NCI-H1092 treated with DMSO at 0.1 percent for 48 hours (cell line): ENCODE results near the gene SPTLC1.
"Not testable (repeated sequence)": the region's sequence is repeated elsewhere in the genome, so short reads cannot be mapped to it uniquely, and the experiment has no call there.

Source experiments
- DNase-seq: peaks from one replicate; lab custom pipeline; 2025; lab: John Stamatoyannopoulos, UW

The SPTLC1 gene

DNA sequence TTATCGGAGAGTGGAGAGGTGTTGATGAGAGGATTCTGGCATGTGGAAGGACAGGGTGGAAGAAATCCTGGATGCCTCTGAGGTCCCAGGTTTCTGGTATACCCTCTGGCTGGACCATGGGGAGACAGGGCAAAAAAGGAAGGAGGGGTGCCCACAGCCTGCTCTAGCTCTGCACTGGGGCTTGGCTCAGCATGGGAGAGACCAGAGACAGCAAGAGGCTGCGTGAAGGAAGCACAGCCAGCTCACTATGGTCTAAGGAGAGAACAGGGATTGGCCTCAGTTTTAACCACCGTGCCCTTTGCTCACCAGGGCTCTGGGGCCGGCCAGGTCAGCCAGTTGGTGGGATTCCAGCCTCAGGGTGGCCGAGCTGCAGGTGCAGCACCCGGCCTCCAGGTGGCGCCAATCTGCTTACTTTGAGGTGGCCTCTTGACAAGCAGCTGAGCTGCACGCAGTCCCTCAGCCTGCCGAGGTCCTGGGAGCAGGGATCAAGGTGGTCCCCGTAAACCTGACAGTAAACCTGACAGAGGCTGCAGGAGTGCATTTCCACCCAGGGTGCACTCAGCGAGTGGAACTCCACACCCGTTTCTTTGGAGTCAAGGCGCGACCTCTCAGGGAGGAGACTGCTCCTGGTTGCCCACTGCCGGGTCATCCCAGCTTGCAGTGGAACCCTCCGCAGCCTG is 25.0 kb upstream of the SPTLC1 start:
- DNase-seq = peak; percentile 52

GRCh38 chr9:92138960-92139540 is 23.8 kb upstream of the SPTLC1 start:
- not testable (repeated sequence) for DNase-seq

DNA sequence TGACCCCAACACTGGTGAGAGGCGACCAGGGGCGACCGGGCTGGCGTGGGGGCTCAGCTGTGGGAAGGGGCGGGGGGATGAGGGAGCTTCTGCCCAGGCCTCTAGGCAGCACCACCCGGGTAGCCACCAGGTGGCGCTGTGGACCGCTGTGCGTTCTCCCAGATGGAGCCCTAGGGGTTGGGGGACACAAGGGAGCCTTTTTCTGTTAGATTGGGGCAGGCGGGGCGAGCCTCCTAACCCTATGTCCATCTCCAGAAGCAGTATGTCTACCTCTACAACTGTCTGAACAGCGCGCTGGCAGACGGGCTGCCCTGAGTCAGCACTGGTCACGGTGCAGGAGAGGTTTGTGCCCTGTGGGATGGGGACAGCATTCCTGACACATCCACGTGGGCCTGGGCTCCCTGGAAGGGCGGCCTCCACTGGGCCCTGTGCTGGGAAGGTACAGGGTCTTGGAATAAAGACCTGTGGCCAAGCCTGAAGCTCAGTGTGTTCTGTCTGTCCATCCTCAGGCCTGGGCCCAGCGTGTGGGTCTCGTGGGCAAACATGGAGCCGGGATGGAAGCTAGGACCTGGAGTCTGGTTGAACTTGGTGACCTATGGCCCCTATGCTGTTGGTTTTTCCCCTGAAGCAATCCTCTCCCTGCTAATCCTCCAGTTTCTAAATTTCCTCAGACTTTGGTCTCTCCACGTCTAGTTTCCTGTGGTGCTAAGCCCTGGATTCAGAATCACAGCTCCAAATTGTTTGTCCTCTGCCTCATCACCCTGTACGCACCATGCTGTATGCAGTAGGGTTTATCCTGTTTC is 23.1 kb upstream of the SPTLC1 start:
- peak; percentile 23 for DNase-seq

GRCh38 chr9:92136184-92136858 is 21.1 kb upstream of the SPTLC1 start:
- no peak for DNase-seq

GRCh38 chr9:92135576-92135975 is 20.4 kb upstream of the SPTLC1 start:
- no peak for DNase-seq

GRCh38 chr9:92133949-92134604 is 18.9 kb upstream of the SPTLC1 start:
- DNase-seq = peak; percentile 63

GRCh38 chr9:92132913-92133312 is 17.7 kb upstream of the SPTLC1 start:
- not testable (repeated sequence) for DNase-seq

DNA sequence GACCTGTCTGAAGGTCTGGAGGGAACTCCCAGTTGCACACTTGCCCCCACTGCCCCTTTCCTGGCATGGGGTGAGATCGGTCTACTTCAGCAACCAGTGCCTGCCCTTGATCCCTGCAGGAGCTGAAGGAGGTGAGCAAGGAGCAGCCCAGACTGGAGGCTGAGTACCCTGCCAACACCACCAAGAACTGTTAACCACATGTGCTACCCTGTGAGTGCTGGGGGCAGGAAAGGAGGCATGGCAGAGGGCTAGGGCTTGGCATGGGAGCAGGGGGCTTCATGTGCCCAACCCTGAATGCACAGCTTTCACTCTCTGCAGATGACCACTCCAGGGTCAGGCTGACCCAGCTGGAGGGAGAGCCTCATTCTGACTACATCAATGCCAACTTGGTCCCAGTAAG is 17.3 kb upstream of the SPTLC1 start:
- no peak for DNase-seq

DNA sequence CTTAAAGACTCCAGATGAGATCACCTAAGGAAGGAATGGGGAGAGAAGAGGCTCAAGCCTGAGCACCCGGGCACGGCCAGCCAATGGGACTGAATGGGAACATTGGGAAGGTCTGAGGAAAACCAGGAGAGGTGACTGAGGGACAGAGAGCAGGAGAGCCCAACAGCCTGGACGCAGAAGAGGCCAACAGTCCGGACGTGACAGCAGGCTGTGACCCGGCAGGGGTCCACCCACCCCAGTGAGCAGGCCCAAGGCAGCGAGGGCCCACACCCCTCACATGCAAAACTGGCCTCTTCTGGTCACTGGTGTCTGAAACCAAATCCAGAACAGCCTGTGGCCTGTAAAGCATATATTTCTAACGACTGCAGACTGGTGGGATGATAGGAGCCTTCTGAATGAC is 7.6 kb upstream of the SPTLC1 start:
- no peak for DNase-seq

- DNase-seq = no peak
These were observed 6.8 kb upstream of the SPTLC1 start for GRCh38 chr9:92122061-92122460.

GRCh38 chr9:92121265-92121664 is 6.1 kb upstream of the SPTLC1 start:
- DNase-seq = no peak

GRCh38 chr9:92120138-92120537 is 4.9 kb upstream of the SPTLC1 start:
- no peak for DNase-seq

DNA sequence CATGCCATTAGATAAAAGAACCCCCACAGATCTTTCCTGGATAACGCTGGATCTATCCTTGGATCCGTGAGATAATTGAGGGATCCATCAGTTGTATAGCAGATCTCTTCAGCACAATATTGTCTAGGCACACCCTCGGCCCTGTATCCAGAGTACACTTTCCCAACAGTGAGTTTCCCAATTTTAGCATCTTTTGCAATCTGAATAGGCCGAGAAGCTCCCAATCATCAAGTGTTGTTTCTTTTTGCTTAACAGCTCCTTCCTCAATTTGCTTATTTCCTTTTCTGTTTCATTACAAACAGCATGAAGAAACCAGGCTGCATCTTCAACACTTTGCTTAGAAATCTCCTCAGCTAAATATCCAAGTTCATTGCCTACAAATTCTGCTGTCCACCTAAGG is 4.4 kb upstream of the SPTLC1 start:
- no peak for DNase-seq

- no peak for DNase-seq
These were observed 7.1 kb downstream of the SPTLC1 start for GRCh38 chr9:92108122-92108521.

- not testable (repeated sequence) for DNase-seq
These were observed 9.6 kb downstream of the SPTLC1 start for GRCh38 chr9:92105446-92106225.

- DNase-seq = not testable (repeated sequence)
These were observed 11.6 kb downstream of the SPTLC1 start for GRCh38 chr9:92103601-92104000.

GRCh38 chr9:92100237-92100911 is 14.8 kb downstream of the SPTLC1 start:
- no peak for DNase-seq

DNA sequence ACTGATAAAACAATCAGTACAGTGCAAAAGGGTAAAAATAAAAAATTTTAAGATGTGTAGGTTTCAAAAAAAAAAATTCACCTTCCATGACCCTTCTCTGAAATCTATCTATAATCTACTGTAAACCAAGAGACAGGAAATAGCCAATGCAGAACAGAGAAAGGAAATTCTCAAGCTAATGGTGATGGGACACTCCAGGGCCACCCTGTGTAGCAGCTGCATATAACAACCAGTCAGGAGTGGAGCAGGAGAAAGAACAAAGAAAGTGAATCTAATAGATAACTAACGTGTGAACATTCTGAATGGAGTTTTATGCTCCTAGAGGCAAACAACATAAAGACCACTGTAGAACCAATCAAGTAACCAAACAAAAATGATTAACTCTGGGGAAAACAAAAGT is 16.6 kb downstream of the SPTLC1 start:
- DNase-seq = no peak

- no peak for DNase-seq
These were observed 17.2 kb downstream of the SPTLC1 start for GRCh38 chr9:92097997-92098482.

DNA sequence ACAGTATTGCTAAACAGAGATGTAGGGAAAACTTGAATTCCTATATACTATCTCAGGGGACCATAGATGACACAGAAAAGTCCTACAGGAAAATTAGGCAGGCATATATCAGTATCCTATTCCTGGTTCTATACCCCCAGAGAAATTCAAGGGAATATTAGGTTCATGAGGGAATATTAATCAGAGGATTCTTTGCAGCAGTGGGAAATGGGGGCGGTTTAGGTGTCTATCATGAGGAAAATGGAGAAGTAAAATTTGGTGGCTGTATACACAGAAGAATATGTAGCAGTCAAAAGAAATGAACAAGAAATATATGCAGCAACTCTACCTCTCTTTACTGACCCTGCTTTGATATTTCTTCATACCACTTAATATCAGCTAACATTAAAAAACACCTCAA is 20.0 kb downstream of the SPTLC1 start:
- DNase-seq = no peak

DNA sequence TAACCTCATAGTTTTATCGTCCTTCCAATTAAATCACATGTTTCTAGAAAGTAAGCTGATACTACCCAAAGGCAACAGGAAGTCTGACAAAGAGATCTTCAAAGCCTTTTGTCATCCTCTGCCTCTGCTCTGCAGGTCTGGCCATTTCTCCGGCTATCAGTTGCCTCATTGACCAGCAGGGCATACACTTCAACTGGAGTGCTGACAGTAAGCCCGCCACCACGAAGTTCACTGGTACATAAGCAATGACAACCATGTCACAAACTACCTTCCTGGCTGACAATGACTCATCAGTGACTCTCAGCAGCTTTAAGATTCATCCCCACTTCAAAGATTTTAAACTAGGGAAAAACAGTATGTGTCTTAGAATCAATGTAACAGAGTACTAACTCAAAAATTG is 20.6 kb downstream of the SPTLC1 start:
- DNase-seq = no peak
